Endometrial microvascular endothelial cells (primary cell): ENCODE data around the gene MAGI1. TPM values are rescaled to one million over a fixed set of nuclear protein-coding genes. Genes with fewer than 3 reads are reported as not detected.
"Not testable (repeated sequence)": the region's sequence is repeated elsewhere in the genome, so short reads cannot be mapped to it uniquely, and the experiment has no call there.

Experiments used
- in situ Hi-C: cut with HindIII; loops from 2 replicates; pipeline ENCODE4 v1.10.0; 2017; ENCODE audit warnings: low sequenced_read_pairs, low pct_unique_long_range_greater_than_20kb; ENCODE audit errors: inconsistent ontology term
- total RNA-seq: library from RNA; depleted of rRNA; stranded (reverse); fragments of >200 nt; gene quantifications from one replicate; pipeline ENCODE4 v1.2.3, GENCODE V29; 2015; ENCODE audit errors: inconsistent ontology term

MAGI1 gene
- total RNA-seq, 1 donor from 2014 or later: 9.1 TPM

GRCh38 chr3:65534805-65535204, 503.9 kb downstream of the MAGI1 start:
- in situ Hi-C loops: no loop called here

GRCh38 chr3:65532749-65533148, 506.0 kb downstream of the MAGI1 start:
- in situ Hi-C loops: no loop called here

- in situ Hi-C loops: no loop called here
Observed at GRCh38 chr3:65532215-65532614, 506.5 kb downstream of the MAGI1 start.

- in situ Hi-C loops: no loop called here
Observed at GRCh38 chr3:65531499-65531898, 507.2 kb downstream of the MAGI1 start.

GRCh38 chr3:65526656-65527055, 512.1 kb downstream of the MAGI1 start:
- in situ Hi-C loops: no loop called here

GRCh38 chr3:65524584-65524983, 514.1 kb downstream of the MAGI1 start:
- in situ Hi-C loops: no loop called here

GRCh38 chr3:65523878-65524277, 514.8 kb downstream of the MAGI1 start:
- in situ Hi-C loops: no loop called here

GRCh38 chr3:65521032-65521431, 517.7 kb downstream of the MAGI1 start:
- in situ Hi-C loops: no loop called here

- in situ Hi-C loops: no loop called here
Observed at GRCh38 chr3:65516998-65517397, 521.7 kb downstream of the MAGI1 start.

- in situ Hi-C loops: not testable (repeated sequence)
Observed at GRCh38 chr3:65514317-65514716, 524.4 kb downstream of the MAGI1 start.

GRCh38 chr3:65509423-65509794, 529.3 kb downstream of the MAGI1 start:
- in situ Hi-C loops: not testable (repeated sequence)

GRCh38 chr3:65508750-65509422, 529.8 kb downstream of the MAGI1 start:
- in situ Hi-C loops: no loop called here

GRCh38 chr3:65507437-65507836, 531.3 kb downstream of the MAGI1 start:
- in situ Hi-C loops: no loop called here

GRCh38 chr3:65503776-65504175, 534.9 kb downstream of the MAGI1 start:
- in situ Hi-C loops: no loop called here

- in situ Hi-C loops: no loop called here
Observed at GRCh38 chr3:65502526-65502925, 536.2 kb downstream of the MAGI1 start.

- in situ Hi-C loops: no loop called here
Observed at GRCh38 chr3:65500398-65501306, 538.1 kb downstream of the MAGI1 start.

- in situ Hi-C loops: no loop called here
Observed at GRCh38 chr3:65497846-65498245, 540.9 kb downstream of the MAGI1 start.

- in situ Hi-C loops: no loop called here
Observed at GRCh38 chr3:65497236-65497635, 541.5 kb downstream of the MAGI1 start.

GRCh38 chr3:65493938-65494337, 544.8 kb downstream of the MAGI1 start:
- in situ Hi-C loops: no loop called here

- in situ Hi-C loops: no loop called here
Observed at GRCh38 chr3:65493371-65493882, 545.3 kb downstream of the MAGI1 start.
